ENCODE data around the gene PLXNB1. TPM values are rescaled to one million over a fixed set of nuclear protein-coding genes. Genes with fewer than 3 reads are reported as not detected.
A peak's percentile ranks its signal among the peaks of the same experiment; 100 is the strongest.

The PLXNB1 gene
- total and polyA plus RNA-seq, 2 of the 13 experiments (the other 11 are each of a cell fraction or from before 2014, with no cell fraction given), result 86.0 to 143 TPM

DNA sequence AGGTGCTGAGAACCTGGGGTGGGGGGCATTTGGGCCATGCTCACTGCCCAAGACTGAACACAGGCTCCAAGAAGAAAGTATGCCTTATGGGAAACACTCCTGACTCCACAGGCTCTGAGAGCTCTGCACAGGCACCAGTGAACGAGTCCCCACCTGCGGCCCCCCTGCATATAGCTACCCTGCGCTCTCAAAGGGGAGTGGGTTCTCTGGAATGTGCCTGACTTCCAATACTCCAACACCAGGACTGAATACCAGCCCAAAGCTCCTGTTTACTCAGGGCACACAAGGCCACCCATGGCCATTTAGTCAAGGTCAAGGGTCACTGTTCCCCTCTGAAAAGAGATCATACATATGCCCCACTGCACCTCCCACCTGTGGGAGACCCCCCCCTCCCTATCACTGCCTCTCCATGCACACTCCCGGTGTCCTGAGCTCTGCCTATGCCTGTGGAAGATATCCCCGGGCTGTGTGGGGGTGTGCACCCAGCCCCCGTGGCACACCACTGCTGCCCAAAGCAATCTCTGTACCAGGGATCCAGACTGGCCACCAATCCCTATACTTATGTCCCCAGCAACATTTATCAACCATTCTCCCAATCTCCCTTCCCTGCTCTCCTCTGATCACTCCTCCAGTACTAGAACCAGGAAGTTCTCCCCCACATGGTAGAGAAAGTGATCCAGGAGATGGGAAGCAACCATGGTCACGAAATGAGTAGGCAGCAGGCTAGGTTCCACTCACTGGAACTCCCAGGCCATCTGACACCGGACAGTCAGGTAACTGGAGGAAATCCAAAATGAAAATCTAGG, 1.5 kb upstream of the PLXNB1 start (continued):
- TF ChIP-seq ARID5B (CRISPR knock-in tag; IDR thresholded peaks at IDR 0.05) (peak; percentile 95), MED1 (CRISPR knock-in tag; IDR thresholded peaks at IDR 0.05) (peak; percentile 95), ZNF761 (CRISPR knock-in tag; conservative IDR thresholded peaks at IDR 0.05) (no peak), ZKSCAN1 (IDR thresholded peaks at IDR 0.05; ENCODE audit: low read length) (no peak), XRCC5 (optimal IDR thresholded peaks at IDR 0.05; ENCODE audit: low read length) (peak; percentile 63), ZNF792 (CRISPR knock-in tag; IDR thresholded peaks at IDR 0.05) (peak; percentile 81), ZNF326 (CRISPR knock-in tag; IDR thresholded peaks at IDR 0.05; ENCODE audit: borderline replicate concordance) (no peak), ARID3A (IDR thresholded peaks at IDR 0.05; ENCODE audit: low read depth, low read length) (no peak), FOXM1 (CRISPR knock-in tag; IDR thresholded peaks at IDR 0.05) (no peak), ZNF510 (CRISPR knock-in tag; IDR thresholded peaks at IDR 0.05; ENCODE audit: low read depth) (no peak), MED8 (CRISPR knock-in tag; IDR thresholded peaks at IDR 0.05; ENCODE audit: insufficient replicate concordance) (no peak), ETS1 (CRISPR knock-in tag; IDR thresholded peaks at IDR 0.05) (no peak), STAG1 (CRISPR knock-in tag; IDR thresholded peaks at IDR 0.05) (no peak), GATAD2A (CRISPR knock-in tag; IDR thresholded peaks at IDR 0.05) (peak; percentile 95), KDM6A (CRISPR knock-in tag; IDR thresholded peaks at IDR 0.05; ENCODE audit: low read depth) (peak; percentile 92), KAT8 (CRISPR knock-in tag; IDR thresholded peaks at IDR 0.05) (peak; percentile 56), CBX2 (IDR thresholded peaks at IDR 0.05; ENCODE audit: low read depth, low read length) (no peak), CBX2 (CRISPR knock-in tag; IDR thresholded peaks at IDR 0.05; ENCODE audit: low read depth) (no peak), TAF1 (CRISPR knock-in tag; IDR thresholded peaks at IDR 0.05) (peak; percentile 22; the same call in 1 of the 2 replicates)
- TF ChIP-seq, protein P1, sequence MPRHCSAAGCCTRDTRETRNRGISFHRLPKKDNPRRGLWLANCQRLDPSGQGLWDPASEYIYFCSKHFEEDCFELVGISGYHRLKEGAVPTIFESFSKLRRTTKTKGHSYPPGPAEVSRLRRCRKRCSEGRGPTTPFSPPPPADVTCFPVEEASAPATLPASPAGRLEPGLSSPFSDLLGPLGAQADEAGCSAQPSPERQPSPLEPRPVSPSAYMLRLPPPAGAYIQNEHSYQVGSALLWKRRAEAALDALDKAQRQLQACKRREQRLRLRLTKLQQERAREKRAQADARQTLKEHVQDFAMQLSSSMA (CRISPR knock-in tag; IDR thresholded peaks at IDR 0.05), result peak; percentile 82; the same call in 1 of the 2 replicates
- TF ChIP-seq, protein P2, sequence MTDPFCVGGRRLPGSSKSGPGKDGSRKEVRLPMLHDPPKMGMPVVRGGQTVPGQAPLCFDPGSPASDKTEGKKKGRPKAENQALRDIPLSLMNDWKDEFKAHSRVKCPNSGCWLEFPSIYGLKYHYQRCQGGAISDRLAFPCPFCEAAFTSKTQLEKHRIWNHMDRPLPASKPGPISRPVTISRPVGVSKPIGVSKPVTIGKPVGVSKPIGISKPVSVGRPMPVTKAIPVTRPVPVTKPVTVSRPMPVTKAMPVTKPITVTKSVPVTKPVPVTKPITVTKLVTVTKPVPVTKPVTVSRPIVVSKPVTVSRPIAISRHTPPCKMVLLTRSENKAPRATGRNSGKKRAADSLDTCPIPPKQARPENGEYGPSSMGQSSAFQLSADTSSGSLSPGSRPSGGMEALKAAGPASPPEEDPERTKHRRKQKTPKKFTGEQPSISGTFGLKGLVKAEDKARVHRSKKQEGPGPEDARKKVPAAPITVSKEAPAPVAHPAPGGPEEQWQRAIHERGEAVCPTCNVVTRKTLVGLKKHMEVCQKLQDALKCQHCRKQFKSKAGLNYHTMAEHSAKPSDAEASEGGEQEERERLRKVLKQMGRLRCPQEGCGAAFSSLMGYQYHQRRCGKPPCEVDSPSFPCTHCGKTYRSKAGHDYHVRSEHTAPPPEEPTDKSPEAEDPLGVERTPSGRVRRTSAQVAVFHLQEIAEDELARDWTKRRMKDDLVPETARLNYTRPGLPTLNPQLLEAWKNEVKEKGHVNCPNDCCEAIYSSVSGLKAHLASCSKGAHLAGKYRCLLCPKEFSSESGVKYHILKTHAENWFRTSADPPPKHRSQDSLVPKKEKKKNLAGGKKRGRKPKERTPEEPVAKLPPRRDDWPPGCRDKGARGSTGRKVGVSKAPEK (CRISPR knock-in tag; IDR thresholded peaks at IDR 0.05; ENCODE audit: borderline replicate concordance), result no peak

Data from HepG2 (cell line).